Natural killer cell (primary cell): Measurements from ENCODE around the gene FTO. TPM values are rescaled to one million over a fixed set of nuclear protein-coding genes. Genes with fewer than 3 reads are reported as not detected.

Experiments
- ATAC-seq, 3 donors: fragments of 150-1000 bp in 2 of 3; fragments of 200-7000 bp in 1 of 3; cut with Tn5 transposase; 1 replicate in 1 of 3; 2 replicates in 2 of 3; pipeline ENCODE4 v1.10.0; 2021; ENCODE audit warnings: mild to moderate bottlenecking in 2 of 3, moderate library complexity in 2 of 3
- DNase-seq, 2 donors: peaks; one replicate each; pipeline versions ENCODE4 v3.0.0 to v3.0.0-alpha.2; 2013 to 2021; ENCODE audit warnings: mixed read lengths in 1 of 2
- H3K27ac ChIP-seq: one replicate; pipeline ENCODE4 v1.5.1; 2013; ENCODE audit warnings: mild to moderate bottlenecking, low read length
- H3K27me3 ChIP-seq: one replicate; pipeline ENCODE4 v1.6.1; 2013; ENCODE audit warnings: low read length; ENCODE audit not compliant: control insufficient read depth, insufficient read depth
- H3K36me3 ChIP-seq: one replicate; pipeline ENCODE4 v1.6.1; 2013; ENCODE audit warnings: low read length; ENCODE audit not compliant: control insufficient read depth, insufficient read depth
- H3K4me1 ChIP-seq: one replicate; pipeline ENCODE4 v1.6.1; 2013; ENCODE audit warnings: low read length; ENCODE audit not compliant: control insufficient read depth, insufficient read depth
- H3K4me3 ChIP-seq: one replicate; pipeline ENCODE4 v1.5.1; 2013; ENCODE audit warnings: low read length
- H3K9me3 ChIP-seq: one replicate; pipeline ENCODE4 v1.6.1; 2013; ENCODE audit warnings: low read length; ENCODE audit not compliant: control insufficient read depth, insufficient read depth
- H3K27ac Mint-ChIP-seq, 2 donors: one replicate each; pipeline ENCODE4 v1.8.0; 2022; ENCODE audit warnings: mild to moderate bottlenecking in 2 of 2, mixed read lengths in 2 of 2, moderate library complexity in 1 of 2
- H3K27me3 Mint-ChIP-seq, 2 donors: one replicate each; pipeline ENCODE4 v1.8.0; 2022; ENCODE audit warnings: low read depth in 2 of 2, mixed read lengths in 2 of 2
- H3K36me3 Mint-ChIP-seq: one replicate; pipeline ENCODE4 v1.8.0; 2022; ENCODE audit warnings: mixed read lengths
- H3K4me1 Mint-ChIP-seq, 2 donors: one replicate each; pipeline ENCODE4 v1.8.0; 2022; ENCODE audit warnings: mixed read lengths in 2 of 2
- H3K4me3 Mint-ChIP-seq: one replicate; pipeline ENCODE4 v1.8.0; 2022; ENCODE audit warnings: mild to moderate bottlenecking, moderate library complexity, mixed read lengths
- H3K9me3 Mint-ChIP-seq, 2 donors: one replicate each; pipeline ENCODE4 v1.8.0; 2022; ENCODE audit warnings: mixed read lengths in 2 of 2
- WGBS: methylation state at CpG from one replicate; pipeline ENCODE4 v1.1.7; 2013; ENCODE audit warnings: missing lambda C conversion rate; ENCODE audit not compliant: insufficient coverage; 5-methylcytosine and 5-hydroxymethylcytosine counted together
- intact Hi-C: fragments of 100-400 bp; cut with micrococcal nuclease; formaldehyde crosslinking; loops from one replicate; pipeline ENCODE4 v1.14.2; 2022
- total RNA-seq, 4 donors: library from RNA; stranded (reverse); fragments of 120-200 nt in 1 of 4; gene quantifications; one replicate each; pipeline versions ENCODE4 v1.2.3 to v1.2.4, GENCODE V29; 2013 to 2022
- TF ChIP-seq, protein P1 (sequence below): fragments of 200-600 bp; IDR thresholded peaks from one replicate; pipeline ENCODE4 v1.8.0; 2022; ENCODE audit warnings: antibody characterized with exemption

The FTO gene
- total RNA-seq, 3 donors from 2014 or later (not counting 1 experiment from before 2014, with no cell fraction given), result 55.4 to 70.5 (median 55.4) TPM

DNA sequence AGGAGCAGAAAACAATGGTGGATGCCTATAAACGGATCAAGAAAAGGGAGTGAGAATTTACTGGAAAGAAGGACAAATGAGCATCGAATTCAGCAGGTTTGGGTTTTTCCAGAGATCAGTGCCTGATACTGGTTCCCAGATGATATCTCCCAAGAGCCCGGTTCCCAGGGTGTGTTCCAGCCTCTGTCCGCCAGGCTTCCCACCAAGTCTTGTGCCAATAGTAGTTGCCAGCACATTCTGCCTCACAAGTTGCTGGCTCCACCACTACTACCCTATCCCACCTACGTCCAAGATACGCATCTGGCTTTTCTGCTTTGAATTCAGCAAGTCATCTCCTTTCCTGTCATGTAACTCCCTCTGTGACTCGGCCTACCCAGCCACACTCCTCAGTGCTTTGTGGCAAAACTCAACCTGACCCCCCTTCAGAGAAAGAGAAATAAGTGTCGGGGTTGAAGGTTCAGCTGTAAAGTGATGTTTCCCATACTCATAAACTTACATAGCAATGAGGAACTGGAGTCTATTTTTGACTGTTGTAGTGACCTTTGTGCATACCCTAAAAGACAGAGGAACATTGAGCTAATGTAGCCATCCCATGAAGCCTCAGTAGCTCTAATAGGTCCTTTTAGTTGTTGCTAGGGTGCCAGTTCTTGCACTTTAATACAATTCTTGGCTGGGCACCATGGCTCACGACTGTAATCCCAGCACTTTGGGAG is 305.7 kb downstream of the FTO start:
- no peak overlapping the region for H3K27ac ChIP-seq
- H3K4me1 Mint-ChIP-seq, result peaks cover 9 to 13% of the 10 kb centered on the region in 2 donors
- H3K36me3 ChIP-seq, result no peaks in the 10 kb centered on the region
- no peaks in the 10 kb centered on the region for H3K9me3 ChIP-seq
- no peak overlapping the region for H3K27ac Mint-ChIP-seq
- intact Hi-C loops, result no loop called here
- ATAC-seq, result no peak
- H3K4me1 ChIP-seq, result no peaks in the 10 kb centered on the region
- no peaks in the 10 kb centered on the region for H3K27me3 ChIP-seq
- no peaks in the 10 kb centered on the region for H3K27me3 Mint-ChIP-seq
- no peak overlapping the region for H3K4me3 Mint-ChIP-seq
- DNase-seq, result no peak
- TF ChIP-seq, protein P1, sequence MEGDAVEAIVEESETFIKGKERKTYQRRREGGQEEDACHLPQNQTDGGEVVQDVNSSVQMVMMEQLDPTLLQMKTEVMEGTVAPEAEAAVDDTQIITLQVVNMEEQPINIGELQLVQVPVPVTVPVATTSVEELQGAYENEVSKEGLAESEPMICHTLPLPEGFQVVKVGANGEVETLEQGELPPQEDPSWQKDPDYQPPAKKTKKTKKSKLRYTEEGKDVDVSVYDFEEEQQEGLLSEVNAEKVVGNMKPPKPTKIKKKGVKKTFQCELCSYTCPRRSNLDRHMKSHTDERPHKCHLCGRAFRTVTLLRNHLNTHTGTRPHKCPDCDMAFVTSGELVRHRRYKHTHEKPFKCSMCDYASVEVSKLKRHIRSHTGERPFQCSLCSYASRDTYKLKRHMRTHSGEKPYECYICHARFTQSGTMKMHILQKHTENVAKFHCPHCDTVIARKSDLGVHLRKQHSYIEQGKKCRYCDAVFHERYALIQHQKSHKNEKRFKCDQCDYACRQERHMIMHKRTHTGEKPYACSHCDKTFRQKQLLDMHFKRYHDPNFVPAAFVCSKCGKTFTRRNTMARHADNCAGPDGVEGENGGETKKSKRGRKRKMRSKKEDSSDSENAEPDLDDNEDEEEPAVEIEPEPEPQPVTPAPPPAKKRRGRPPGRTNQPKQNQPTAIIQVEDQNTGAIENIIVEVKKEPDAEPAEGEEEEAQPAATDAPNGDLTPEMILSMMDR, result no peak
- no peak overlapping the region for H3K4me3 ChIP-seq
- H3K9me3 Mint-ChIP-seq, result peaks cover 2 to 3% of the 10 kb centered on the region in 2 donors
- no peaks in the 10 kb centered on the region for H3K36me3 Mint-ChIP-seq
- WGBS, result 98% methylated on average over 7 of the region's 9 CpGs

DNA sequence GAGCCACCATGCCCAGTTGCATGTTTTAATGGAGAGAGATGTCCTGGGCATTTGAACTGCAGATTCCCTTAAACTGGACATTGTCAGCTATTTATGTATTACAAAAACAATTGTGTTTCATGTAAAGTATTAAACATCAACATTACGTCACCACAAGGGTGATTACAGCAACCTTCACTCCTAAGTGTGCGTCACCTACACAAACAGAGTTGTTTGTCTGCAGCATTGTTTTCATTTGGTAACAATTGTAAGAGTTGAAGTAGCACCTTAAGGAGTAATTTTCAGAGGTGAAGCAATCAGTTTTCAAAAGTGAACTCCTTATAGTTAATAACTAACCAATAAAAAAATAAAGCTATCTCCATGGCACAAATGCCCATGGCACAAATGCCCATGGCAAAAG is 311.2 kb downstream of the FTO start:
- Histone ChIP-seq H3K27me3 (no peaks in the 10 kb centered on the region), H3K4me1 (no peaks in the 10 kb centered on the region), H3K4me3 (no peak overlapping the region), H3K9me3 (no peaks in the 10 kb centered on the region), H3K36me3 (no peaks in the 10 kb centered on the region), H3K27ac (no peak overlapping the region)
- Mint-ChIP-seq H3K27me3 (no peaks in the 10 kb centered on the region), H3K9me3 (peaks cover 2 to 5% of the 10 kb centered on the region in 2 donors), H3K36me3 (no peaks in the 10 kb centered on the region), H3K4me3 (no peak overlapping the region), H3K4me1 (peaks cover 9 to 13% of the 10 kb centered on the region in 2 donors), H3K27ac (no peak overlapping the region)
- DNase-seq (no peak), ATAC-seq (no peak)
- no CpG with 5 or more reads among the region's 2 CpGs for WGBS
- intact Hi-C loops, result no loop called here
- TF ChIP-seq, protein P1, result no peak

DNA sequence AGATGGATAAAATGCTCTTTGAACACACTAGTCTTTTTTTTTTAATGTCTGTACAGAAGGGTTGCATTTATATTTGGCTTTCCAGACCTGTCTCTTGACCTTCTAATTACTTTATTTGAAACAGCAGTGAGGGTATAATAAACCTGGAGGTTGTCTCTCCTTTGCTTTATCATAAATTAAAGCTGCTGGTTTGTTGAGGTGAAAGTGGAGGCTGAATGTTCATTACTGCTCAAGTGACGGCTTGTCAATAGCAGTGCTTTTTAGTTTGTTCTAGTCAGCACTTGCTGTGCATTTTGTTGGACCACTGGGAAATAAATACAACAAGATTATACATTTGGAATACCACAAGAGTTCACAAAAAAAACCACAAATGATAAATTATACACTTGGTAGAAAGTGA is 318.4 kb downstream of the FTO start:
- H3K4me3 ChIP-seq, result no peak overlapping the region
- ATAC-seq (no peak), DNase-seq (no peak)
- H3K27ac Mint-ChIP-seq, result no peak overlapping the region
- H3K4me1 ChIP-seq, result no peaks in the 10 kb centered on the region
- 100% methylated on average over 1 of the region's 1 CpG for WGBS
- no peaks in the 10 kb centered on the region for H3K27me3 Mint-ChIP-seq
- no peak overlapping the region for H3K4me3 Mint-ChIP-seq
- H3K9me3 Mint-ChIP-seq, result peaks cover 0 to 2% of the 10 kb centered on the region in 2 donors
- no peaks in the 10 kb centered on the region for H3K36me3 ChIP-seq
- no peaks in the 10 kb centered on the region for H3K36me3 Mint-ChIP-seq
- no peak overlapping the region for H3K27ac ChIP-seq
- no peaks in the 10 kb centered on the region for H3K27me3 ChIP-seq
- H3K4me1 Mint-ChIP-seq, result no peaks in the 10 kb centered on the region
- intact Hi-C loops, result no loop called here
- no peaks in the 10 kb centered on the region for H3K9me3 ChIP-seq
- TF ChIP-seq, protein P1, result no peak

DNA sequence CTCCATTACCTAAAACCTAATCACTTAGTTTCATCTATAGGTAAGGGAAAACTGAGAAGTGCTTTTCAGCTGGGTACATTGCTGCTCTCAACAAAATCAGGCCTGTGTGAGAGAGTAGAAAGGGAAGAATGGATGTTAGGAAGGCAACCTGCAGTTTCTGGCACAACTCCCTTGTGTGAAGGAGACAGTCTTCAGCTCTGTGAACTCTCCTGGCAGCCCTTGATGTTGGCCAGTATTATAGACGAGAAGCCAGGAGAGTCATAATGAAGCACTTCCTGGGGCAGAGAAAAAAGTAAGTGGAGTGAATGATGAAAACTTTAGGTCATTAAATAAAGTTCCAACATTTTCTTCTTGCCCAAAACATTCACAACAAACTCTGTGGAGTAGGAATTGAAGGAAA is 322.5 kb downstream of the FTO start:
- no peak overlapping the region for H3K27ac Mint-ChIP-seq
- DNase-seq, result no peak
- intact Hi-C loops, result no loop called here

More for the DNA sequence above, 322.5 kb downstream of the FTO start:
- Mint-ChIP-seq H3K9me3 (peaks cover 0 to 7% of the 10 kb centered on the region in 2 donors), H3K36me3 (peaks cover 14% of the 10 kb centered on the region), H3K4me3 (no peak overlapping the region), H3K4me1 (no peaks in the 10 kb centered on the region), H3K27me3 (no peaks in the 10 kb centered on the region)
- Histone ChIP-seq H3K27ac (no peak overlapping the region), H3K9me3 (peaks cover 4% of the 10 kb centered on the region), H3K4me3 (no peak overlapping the region), H3K36me3 (no peaks in the 10 kb centered on the region), H3K27me3 (no peaks in the 10 kb centered on the region), H3K4me1 (no peaks in the 10 kb centered on the region)
- TF ChIP-seq, protein P1, result no peak
- WGBS, result no CpG with 5 or more reads among the region's 1 CpG
- no peak for ATAC-seq
